HG03103 (cell line): ENCODE measurements around the gene FTH1.
"Not testable (repeated sequence)": the region's sequence is repeated elsewhere in the genome, so short reads cannot be mapped to it uniquely, and the experiment has no call there.

Experiments used
- ATAC-seq: cut with Tn5 transposase; IDR thresholded peaks from one replicate; pipeline ENCODE4 v1.9.1; 2021; ENCODE audit warnings: low read depth; ENCODE audit not compliant: unreplicated experiment

The FTH1 gene

DNA sequence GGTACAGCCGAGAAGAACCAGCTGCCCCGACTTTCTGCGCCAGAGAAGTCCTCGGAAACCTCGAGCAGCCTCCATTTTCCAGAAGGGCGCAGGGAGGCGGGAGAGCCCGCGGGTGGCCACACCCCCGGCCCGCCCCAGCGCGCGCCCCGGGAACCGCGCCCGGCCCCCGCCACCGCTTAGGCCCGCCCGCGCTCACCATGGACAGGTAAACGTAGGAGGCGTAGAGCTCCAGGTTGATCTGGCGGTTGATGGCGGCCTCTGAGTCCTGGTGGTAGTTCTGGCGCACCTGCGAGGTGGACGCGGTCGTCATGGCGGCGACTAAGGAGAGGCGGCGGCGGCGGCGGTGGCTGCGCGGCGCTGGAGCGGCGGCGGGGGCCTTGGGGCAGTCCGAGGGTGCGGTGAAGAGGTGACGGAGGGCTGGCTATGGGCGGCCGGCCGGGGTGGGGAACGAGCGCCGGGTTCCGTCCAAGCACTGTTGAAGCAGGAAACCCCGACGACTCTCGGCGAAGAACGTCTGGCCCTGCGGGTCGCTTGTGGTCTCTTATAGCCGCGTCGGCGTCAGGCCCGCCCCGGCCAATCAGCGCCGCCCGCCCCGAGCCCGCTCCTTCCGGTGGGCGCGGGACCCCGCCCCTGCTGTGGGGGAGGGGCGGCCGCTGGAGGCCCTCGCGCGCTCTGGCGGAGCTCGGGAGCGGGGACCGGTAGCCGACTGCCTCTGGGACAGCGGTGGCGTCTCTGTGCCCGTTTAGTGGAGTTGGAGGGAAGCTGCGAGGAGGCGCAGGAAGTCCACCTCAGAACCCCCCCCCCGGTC is at the start of gene FTH1:
FTH1 (minus strand) TSS at position 519 of the 808 bp plus-strand sequence; CDS start at position 310, 209 bp downstream.
- ATAC-seq = peak; percentile 49

DNA sequence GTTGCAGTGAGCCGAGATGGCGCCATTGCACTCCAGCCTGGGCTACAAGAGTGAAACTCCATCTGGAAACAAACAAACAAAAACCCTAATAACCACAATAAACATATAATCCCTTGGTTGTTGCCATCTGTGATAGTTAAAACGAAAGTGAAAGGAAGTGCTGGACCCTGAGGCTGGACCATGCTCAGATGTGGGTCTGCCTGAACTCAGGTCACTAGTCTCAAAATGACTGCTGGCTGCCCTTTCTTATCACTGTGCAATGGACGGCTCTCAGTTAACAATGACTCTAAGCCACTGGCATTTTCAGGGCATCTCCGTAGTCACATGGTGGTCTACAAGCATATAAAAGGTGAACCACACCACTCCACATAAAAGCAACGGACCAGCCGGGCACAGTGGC is 48.2 kb upstream of the FTH1 start:
- ATAC-seq = no peak

GRCh38 chr11:62013537-62014476 is 46.4 kb upstream of the FTH1 start:
- ATAC-seq = no peak

DNA sequence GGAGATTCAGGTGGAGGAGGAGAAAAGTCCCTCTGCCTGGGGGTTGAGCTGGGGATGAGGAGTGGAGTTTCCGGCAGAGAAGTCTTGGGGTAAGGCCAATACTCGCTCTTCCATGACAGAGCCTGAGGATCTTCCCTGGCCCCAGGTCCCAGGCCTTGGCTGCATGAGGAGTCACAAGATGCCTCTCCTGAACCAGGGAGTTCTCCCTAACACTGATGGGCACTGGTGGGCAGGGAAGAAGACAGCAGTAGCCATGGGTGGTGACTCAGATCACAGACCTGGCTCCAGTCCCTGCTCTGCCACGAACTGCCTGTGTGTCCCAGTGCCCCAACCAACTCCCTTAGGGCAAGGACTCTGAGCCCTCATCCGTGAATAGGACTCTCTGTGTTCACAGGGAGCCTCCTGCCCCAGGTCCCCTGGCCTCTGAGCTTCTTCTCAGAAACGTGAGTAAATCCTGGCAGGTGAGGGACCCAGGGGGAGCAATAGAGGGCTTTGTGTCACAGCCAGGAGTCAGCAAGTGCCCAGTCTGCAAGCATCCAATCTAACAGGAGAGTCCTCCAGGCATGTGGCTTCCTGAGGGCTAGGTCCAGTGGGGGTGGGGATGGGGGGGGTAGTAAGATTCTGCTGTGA is 45.5 kb upstream of the FTH1 start:
- ATAC-seq = no peak

DNA sequence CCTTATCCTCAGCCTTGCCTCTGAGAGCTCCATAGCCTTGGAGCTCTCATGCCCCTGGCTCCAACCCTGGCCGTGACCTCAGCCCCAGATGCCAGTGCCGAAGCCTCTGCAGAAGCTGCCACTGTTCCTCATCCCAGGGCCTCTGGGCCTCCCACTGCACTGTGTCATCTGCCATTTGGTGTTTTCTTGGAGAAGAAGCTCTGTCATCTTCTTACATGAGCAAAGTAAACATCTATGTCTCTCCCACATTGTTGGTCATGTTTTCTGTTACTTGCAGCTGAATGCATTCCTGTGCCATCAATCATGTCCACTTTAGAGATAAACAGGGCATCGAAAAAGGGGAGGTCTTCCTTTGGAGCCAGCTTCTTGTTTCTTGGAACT is 45.0 kb upstream of the FTH1 start:
- ATAC-seq = no peak

GRCh38 chr11:62011881-62012280 is 44.4 kb upstream of the FTH1 start:
- ATAC-seq = no peak

DNA sequence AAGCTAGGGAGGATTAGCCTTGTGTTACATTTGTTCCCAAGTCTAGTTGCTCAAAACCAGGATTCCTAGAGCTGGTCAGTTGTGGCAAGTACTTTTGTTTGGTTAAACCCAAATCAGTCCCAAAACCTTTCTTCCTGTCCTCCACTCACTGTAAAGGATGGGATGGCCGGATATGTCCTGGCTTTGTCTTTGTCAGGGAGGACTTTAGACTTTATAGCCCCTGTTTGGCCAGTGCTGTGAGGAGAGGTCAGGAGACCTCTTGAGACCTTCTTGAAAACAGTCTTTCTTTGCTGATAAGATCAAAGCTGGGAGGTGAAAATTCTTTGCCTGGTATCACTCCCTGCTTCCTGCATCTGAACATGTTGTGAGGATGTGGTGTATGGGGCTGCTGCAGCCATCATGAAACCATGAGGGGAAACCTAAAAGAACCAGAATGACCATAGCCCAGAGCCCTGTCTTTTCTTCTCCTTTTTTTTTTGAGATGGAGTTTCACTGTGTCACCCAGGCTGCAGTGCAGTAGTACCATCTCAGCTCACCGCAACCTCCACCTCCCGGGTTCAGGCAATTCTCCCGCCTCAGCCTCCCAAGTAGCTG is 43.6 kb upstream of the FTH1 start:
- ATAC-seq = no peak

GRCh38 chr11:62008193-62008592 is 40.8 kb upstream of the FTH1 start:
- no peak for ATAC-seq

- ATAC-seq = no peak
These were observed 37.0 kb upstream of the FTH1 start for GRCh38 chr11:62004473-62004872.

GRCh38 chr11:62002283-62002682 is 34.8 kb upstream of the FTH1 start:
- not testable (repeated sequence) for ATAC-seq

GRCh38 chr11:62001450-62002191 is 34.2 kb upstream of the FTH1 start:
- no peak for ATAC-seq

GRCh38 chr11:62000539-62001446 is 33.4 kb upstream of the FTH1 start:
- ATAC-seq = no peak

DNA sequence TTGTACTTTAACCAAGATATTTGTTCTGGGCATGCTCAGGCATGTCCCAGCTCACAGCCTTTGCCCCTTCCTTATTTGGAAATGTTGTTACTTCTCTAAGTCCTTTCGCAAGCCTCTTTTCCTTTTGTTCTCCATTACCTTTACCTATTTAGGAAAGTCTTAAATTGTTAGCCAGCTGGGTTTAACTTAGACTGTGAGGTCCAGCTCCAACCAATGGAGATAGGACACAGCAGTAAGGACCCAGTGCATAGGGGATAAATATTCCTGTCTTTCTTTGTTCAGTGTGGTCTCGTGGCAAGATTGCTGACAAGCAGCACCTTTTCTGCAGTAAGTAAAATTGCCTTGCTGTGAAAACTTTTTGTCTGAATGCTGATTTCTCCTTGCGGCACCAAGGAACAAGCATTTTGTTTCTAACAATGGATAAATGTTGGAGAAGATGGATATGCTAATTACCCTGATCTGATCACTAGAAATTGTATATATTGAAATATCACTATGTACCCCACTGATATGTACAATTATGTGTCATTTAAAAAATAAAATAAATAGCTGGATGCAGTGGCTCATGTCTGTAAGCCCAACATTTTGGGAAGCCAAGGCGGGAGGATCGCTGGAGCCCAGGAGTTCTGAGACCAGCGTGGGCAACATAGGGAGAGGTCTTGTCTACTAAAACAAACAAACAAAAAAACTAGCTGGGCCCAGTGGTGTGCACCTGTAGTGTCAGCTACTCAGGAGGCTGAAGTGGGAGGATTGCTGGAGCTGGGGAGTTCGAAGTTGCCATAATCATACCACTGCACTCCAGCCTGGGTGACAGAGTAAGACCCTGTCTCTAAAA is 31.9 kb upstream of the FTH1 start:
- no peak for ATAC-seq

DNA sequence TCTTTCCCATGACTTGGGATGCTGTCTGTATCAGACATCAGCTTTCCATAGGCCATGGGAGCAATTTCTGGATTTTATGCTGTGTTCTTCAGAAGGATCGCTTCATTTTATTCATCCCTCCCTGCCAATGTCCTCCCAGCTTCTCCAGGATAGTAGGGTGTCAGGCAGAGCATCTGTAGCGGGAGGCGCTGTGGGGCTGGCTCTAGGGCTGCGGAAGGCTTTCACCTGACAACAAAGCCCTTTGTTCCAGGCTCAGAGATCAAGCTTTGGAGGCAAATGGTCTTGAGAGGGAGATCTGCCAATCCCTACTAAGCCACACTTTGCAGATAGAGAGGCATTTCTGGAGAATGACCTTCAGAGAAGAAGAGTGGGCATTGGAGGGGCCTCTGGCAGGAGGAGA is 29.5 kb upstream of the FTH1 start:
- no peak for ATAC-seq

GRCh38 chr11:61994981-61995380 is 27.5 kb upstream of the FTH1 start:
- ATAC-seq = no peak

DNA sequence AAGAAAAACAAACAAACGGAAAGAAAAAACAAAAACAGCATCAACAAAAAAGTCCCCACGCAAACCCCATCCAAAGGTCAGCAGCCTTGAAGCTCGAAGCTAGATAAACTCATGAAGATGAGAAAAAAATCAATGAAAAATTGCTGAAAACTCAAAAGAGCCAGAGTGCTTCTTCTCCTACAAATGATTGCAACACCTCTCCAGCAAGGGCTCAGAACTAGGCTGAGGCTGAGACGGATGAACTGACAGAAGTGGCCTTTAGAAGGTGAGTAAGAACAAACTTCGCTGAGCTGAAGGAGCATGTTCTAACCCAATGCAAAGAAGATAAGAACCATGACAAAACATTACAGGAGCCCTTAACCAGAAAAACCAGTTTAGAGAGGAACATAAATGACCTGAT is 18.4 kb upstream of the FTH1 start:
- ATAC-seq = no peak

- ATAC-seq = no peak
These were observed 16.0 kb upstream of the FTH1 start for GRCh38 chr11:61983419-61983818.
